HG03565 (cell line): ENCODE results near the gene UBE2D2.
A peak's percentile ranks its signal among the peaks of the same experiment; 100 is the strongest.

Experiments used
- ATAC-seq: cut with Tn5 transposase; IDR thresholded peaks from one replicate; pipeline ENCODE4 v1.9.1; 2021; ENCODE audit warnings: mild to moderate bottlenecking, moderate library complexity; ENCODE audit not compliant: unreplicated experiment

UBE2D2 gene

DNA sequence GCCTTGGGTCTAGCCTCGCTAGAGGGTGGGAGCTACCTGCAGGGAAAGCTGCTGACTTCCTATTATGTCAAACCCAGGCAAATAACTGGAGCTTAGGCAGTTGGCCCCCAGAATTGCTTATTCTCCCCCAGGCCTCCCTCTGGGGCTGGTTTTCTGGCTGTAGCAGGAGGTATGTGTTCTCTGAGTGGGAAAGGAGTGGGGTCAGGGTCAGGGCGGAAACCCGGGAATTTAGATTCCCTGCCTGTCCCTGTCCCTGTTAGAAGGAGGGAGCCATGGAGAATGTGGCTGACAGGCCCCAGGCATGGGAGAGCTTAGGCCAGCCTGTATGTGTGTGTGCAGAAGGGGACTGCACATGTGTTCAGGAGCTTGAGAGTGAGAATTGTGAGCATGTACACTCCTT lies 73.4 kb downstream of the UBE2D2 start:
- ATAC-seq: no peak

DNA sequence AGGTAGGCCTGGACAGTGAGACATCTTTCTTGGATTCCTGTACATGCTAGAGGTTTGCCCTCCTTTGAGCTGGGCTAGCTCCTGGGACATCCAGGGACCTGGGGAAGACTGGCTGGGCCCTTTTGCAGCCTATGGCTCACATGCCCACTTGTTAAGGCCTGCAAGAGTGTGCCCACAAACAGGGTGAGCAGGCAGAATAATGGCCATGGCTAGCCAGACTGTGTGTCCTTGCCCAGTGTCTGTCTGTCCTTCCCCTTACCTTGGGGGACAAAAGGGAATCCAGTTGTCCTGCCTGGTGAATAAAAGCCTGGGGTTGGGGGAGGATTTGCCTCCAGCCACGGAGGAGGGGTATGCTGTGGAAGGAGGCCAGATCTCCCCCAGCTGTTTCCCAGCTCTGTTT lies 74.1 kb downstream of the UBE2D2 start:
- ATAC-seq: no peak

DNA sequence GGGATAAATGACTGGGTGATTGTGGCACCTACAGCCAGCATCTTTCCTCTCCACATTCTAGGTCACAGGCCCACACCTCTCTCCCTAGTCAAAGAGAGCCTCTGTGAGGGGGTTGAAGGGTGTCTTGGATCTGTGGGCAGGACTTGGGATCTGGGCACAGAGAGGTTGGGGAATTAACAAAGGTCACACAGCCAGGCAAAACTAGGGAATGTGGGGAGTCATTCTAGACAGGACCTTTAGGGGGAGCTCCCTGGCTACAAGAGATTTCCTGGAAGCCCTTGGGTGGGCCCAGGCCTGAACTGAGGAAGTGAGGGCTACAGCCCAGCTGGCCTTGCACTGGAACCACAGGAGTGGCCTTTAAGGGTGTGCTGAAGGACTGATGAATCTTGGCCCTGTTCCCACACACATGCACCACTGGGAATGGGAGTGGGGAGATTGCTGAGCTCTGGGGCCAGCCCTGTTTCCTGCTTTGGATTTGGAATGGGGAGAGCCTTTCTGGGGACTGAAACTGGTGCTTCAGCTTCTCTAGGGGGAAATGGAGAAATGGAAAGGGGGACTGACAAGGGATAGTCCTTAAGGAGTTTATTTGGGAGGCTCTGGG lies 74.6 kb downstream of the UBE2D2 start:
- ATAC-seq: no peak

DNA sequence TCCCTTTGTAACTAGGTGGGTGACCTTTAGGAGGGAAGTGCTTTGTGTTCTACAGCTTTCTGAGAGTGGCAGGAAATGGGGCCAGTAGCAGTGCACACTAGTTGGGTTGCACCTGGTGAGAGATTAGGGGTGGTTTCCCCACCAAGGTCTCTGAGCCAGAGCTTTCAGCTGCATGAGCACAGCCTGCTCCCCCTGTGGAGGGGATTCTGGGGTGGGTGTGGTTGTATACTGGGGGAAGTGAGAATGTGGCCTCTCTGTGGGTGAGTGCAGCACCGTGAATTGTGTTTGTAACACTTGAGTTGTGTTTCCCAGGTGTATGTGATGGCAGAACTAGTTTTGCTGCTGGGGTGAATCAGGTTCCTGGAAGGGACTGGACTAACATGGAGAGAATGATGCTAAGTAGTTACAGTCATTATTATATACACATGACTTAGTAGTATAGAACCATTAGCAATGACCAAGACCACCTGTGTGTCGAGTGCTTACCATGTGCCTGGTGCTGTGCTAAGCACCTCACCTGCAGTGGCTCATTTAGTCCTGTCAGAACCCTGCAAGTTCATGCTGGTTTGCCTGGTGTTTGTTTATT lies 75.2 kb downstream of the UBE2D2 start:
- peak; percentile 71 for ATAC-seq

DNA sequence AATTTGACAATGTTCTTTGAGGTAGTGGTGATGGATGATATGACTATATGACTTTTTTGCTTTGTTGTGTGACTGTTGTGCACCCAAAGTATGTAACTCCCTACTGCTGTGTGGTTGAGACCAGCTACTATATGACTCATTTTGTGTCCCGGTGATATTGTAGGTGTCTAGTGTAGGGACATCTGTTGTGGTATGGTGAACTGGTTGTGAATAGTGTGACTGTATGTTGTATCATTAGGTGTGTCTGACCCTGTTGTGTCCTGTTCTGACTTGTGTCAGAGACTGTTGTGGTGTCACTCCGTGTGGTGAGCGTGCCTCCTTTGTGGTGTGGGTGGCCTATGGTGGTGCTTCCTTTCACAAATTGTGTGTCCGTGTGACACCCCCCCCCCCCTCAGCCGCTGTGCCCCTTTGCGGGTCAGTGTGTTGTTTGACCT lies 75.9 kb downstream of the UBE2D2 start:
- peak; percentile 20 for ATAC-seq

DNA sequence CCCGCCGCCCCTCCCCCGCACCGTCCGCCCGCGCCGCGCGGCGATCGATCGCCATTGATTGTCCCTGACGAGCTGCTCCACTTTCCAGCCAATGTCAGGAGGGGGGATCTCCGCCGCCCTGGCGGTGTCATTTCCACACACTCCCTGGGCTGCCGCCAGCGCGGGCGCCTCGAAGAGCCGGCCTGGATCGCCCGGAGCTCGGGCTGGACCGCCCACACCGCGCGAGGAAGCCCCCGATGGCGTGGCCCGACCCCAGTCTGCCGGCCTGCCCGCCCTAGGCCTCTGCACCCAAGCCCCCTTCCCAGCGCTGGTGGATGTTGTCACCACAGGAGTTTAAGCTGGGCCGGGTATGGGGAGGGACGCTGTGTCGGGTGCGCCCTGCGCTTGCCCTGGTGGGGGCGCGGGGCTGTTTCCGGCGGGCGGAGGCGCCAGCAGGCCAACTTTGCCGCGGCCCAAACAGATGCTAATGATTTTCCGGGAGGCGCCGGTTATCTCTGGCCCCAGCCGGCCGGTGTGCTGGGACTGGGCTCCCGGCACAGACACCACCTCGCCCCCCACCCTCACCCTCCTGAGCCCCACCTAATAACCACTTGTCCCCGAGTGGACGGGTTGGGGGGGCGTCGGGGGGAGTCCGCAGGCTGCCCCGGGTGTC lies 76.4 kb downstream of the UBE2D2 start:
- ATAC-seq: no peak

DNA sequence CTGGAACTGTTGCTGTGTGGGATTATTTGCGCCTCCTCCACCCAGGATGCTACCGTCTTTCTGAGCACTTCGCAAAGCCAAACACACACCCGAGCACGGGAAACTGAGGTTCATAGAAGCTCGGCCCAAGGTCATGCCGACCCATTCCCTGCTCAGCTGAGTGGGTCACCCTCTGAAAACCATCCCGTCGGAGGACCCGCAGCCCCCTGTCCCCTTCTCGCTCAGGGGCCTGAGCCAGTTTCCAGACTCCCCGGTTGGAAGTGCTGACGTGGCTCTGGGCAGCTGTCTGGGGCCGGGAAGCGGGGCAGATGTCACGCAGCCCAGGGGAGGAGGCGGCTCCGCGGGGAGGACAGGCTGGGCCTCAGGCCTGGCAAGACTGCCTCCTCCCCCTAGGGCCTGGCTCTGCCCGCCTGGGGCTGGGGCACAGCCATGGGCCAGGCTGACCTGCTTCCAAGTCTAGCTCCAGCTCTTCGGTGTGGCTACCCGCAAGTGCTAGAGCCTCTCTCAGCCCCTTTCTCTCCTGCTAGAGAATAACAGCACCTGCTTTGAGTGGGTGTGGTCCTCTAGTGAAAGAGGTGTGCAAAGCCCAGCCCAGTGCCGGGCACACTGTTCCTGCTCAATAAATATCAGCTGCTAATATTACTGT lies 77.1 kb downstream of the UBE2D2 start:
- no peak for ATAC-seq

DNA sequence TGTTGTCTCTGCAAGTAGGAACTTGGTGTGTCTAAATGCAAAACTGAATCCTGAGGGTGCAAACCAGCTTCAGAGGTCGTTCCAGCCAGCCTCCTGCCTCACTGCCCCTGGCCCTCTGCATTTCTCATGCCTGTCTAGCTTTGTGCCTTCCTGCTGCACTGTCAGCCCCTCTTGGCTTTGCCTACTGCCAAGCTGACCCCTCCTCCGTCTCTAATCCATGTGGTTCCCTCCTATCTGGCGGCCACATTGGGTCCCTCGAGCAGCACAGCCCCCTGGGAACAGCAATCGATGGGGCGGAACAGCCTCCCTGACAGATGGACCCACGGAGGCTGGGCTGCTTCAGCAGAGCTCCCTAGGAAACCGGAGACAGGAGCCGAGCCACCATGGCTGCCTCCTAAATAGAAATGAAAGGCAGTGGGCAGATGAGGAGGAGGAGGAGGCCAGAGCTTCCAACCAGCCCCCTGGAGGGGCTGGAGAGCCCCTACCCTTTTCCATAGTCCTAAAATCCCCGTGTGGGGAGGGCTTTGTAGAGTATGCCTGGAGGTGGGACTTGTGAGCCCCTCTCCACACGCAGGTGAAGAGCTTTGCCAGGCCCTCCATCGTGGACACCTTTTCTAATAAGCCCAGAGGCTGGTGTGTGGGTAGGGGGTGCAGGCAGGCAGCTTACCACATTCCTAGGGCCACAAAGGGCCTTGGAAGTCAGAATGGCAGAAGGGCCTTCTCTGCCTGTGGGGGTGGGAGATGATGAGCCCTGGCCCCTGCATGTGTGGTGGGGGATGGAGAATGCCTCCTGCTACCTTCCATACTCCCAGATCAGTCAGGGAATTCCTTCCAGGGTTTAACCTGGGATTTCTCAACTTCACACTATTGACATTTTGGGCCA lies 77.8 kb downstream of the UBE2D2 start:
- no peak for ATAC-seq

DNA sequence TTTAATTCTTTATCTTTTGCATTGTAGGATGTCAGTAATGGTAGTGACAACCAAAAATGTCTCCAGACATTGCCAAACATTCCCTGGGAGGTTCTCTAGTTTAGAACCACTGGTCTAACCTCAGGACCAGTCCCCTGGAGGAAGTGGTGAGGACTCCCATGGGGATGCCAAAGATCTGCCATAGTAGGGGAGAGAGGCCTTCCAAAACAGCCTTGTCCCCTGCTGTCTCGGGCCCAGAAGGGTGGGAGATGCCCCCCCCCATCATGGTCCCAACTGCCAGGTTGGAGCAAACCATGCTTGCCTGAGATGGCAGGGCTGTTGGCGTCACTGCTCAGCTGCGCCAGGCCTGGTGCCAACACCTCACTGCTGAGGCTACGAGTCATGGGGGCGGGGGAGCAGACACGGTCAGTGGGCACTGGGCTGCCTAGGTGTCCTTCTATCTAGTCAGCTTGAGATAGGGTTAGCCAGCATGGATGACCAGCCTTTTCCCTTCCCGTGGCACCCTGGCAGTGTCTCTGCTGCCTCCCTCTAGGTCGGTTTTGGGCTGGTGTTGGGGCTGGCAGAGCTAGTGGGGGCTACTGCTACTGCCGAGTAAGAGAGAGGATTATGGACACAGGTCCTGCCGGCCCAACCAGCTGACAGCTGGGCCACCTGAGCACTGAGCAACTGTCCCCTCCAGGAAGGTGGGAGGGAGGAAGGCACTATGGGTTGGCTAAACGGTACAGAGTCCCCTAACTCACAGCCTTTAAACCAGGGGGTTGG lies 78.7 kb downstream of the UBE2D2 start:
- no peak for ATAC-seq

DNA sequence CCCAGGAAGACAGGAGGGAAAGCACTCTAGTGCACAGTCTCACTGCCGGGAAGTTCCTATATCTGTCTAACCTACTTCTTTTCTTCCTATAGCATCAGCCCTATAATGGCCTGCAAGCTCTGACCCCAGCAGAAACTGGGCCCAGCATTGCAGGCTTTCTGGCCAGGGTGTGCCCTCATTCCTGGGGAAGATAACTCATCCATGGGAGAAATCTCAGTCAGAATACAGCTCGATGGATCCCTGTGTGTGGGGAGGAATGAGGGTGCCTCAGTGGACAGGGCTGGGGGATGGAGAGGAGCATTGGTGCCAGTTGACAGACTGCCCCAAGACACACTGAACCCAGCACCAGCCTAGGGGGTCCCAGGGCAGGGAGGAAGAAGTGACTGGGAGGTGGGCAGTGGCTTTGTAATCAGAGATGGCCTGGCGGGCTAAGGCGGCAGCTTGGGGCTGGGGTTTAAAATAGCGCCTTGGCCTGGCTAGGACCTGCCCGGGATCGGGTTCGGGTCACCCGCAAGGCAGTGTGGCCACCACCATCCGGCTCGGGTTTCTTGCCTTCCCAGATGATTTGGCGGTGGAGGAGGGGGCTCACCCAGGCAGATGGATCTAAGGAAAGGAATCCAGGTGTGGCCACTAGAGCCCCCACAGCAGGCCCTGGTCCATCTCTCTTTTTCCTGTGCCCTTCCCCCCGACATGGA lies 79.4 kb downstream of the UBE2D2 start:
- ATAC-seq: no peak

DNA sequence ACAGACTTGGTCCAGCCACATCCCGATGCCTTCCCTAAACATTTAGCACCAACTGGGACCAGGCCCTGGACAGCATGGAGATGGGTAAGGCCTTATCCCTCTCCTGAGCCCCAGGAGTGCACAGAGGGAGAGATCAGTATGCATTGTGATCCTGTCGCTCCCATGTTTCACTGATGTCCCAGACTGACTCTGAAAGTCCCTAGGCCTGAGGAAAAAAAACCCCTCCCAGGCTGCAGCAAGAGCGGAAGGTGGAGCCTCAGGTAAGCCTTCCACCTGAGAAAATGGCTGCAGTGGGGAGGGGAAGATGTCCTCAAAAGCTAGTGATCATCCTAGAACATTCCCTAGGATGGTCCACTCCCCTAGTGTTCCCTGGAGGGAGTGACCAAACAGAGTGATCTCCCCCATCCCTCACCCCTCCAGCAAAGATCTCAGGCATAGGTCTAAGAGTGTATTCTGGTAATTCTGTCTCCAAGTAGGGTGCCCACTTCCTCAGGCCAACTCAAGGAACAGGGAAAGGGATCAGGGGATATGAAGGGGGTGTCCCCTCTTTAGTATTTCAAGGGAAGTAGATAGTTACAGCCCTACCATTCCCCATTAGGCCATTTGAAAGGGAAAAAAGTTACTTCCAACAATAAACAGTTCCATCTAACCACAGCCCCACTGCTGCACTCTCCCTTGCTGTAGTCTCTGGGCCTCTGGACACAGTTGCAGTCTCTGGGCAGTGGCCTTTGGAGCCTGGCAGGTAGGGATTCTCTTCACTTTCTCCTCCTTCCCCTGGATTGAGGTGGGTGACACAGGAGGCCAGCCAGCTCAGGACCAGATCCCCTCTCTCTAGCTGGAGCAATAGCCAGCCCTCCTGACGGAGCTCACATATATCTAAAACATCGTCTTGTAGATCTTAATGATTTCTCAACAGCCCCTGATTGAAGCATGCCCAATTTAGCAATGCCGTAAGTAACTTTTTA lies 80.3 kb downstream of the UBE2D2 start:
- no peak for ATAC-seq

DNA sequence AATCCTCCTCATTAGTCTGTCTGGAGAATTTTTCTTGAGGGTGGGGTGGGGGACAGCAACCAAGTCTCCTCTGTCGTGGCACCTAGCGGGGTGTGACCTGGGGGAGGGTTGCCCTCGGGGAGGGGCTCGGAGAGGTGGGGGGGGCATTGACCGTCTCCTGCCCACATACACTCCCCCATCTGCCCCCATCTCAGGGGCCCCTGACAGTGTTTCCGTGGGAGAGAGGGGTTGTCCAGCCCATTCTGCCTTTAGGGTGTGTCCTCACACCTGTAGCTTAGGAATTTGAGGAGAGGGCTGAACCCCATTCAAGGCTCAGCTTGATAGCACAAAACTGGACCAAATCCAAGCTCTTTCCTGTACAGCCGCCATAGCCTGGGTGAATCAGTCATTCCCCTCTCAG lies 81.1 kb downstream of the UBE2D2 start:
- no peak for ATAC-seq

DNA sequence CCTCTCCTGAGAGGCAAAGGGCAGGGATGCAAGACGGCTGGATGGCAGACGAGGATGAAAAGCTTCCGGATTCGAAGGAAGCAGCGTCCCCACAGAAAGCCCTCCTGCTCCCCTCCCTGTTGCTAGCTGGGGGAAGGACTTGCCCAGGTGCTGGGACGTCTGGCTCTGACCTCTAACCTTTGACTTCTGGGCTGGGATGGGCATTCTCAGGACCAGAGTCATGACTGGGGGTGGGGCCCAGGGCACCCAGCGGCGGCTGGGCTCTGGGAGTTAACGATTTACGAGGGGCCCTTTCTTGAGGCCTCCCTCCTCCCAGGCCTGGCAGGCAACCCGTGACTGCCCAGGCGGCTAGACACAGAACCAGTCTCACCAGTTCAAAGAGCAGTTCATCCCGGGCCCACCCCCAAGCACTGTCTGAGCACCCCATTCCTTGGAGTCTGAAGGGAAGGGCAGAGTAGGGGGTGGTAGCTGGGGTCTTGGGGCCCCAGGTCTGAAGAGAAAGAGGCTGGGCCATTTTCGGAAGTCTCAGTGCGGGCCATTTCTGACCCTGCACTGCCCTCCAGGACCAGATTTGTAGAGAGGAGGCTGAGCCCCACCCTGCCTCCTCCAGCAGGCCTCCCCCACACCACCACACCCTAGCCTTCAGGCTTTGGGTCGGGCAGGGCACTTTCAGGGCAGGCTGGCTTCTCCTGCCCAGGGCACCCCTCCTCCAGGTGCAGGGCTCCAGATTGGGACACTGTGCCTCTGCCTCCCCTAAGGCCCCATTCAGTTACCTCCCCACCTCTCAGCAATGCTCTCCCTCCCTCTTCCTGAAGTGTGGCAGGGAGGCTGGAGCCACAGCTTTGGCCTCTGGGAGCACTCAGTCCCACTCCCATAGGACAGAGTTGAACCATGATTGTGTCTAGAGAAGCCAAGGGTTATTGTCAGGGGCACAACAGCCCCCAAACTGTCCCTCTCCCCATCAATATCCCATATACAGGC lies 82.0 kb downstream of the UBE2D2 start:
- ATAC-seq: no peak

DNA sequence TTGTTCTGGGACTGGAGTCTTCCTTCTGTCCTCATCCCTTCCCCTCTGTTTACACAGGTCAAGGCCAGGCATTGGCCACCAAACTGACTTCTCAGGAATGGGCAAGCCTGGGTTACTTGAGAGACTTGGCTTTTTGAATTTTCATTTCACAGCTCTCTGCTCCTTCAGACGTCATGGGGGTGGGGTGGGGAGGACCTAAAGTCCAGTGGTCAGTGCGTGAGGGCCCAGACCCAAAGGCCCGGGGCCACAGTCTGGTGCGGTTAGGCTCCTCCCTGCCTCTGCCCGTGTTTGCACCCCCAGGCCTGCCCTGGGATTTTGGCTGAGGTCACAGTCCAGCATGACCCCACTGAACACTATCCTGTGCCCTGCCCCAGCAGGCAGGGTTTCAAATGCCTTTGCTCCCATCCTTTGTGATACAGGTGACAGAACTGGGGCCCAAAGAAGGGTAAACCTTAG lies 82.9 kb downstream of the UBE2D2 start:
- ATAC-seq: no peak

DNA sequence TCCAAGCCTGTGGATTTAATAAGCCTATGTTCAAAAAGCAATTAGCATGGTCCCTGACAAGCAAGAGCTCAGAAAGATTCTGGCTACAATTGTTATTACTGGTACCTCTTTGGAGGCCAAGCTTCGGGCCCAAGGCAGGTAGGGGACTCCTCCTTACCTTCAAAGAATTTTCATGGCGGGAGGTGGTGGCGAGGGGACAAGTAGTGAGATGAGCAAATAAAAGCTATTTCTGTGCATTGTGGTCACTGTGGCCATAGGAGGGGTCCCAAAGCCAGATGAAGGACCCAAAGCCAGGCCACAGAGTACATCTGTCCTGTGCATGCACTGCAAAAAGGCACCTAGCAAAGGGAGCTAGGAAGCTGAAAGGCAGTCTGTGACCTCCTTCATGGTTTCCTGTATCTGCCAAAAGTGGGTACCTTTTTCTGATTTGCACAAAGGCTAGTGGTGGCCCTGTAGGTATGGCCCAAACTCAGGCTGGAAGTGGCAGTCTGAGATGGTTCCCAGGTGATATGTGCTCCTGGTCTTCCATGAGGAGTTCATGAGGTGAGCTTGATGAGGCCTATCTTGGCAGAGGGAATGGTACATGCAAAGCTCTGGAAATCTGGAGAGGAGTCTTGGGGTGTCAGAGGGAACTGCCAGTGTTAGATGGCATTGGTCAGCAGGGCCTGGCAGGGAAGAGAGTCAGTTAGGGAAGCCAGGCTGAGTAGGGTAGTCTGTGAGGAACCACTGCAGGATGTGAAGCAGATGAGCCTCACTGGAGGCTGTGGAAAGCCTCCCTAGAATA lies 83.7 kb downstream of the UBE2D2 start:
- no peak for ATAC-seq

DNA sequence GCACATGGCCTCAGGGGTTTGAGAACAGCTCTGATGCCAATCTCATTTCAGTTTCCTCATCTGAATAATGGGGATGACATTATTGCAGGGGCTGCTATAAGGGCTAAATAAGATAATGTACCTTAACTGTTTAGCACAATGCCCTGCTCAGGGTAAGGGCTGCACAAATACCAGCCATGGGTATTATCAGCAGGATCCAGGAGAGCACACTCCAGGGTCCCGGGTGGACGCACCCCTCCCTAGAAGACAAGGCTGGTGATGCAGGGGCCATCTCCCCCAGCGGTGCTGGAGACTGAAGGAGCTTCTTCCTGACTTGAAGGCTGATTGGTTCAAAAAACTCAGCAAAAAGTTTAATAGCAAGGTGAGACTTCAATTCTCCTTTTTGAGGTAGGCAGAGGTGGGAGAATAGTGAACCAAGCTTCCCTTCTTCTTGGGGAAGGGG lies 84.3 kb downstream of the UBE2D2 start:
- ATAC-seq: no peak
